ENCODE results near the gene DGKI. TPM values are rescaled to one million over a fixed set of nuclear protein-coding genes. Genes with fewer than 3 reads are reported as not detected.

DGKI gene
- total and polyA plus RNA-seq, 5 donors from 2014 or later = not detected

GRCh38 chr7:137354961-137355360 is 491.8 kb downstream of the DGKI start:
- H3K4me1 ChIP-seq (ENCODE audit: control insufficient read depth, insufficient read depth, low read length, poor library complexity, severe bottlenecking) = no peaks in the 10 kb centered on the region
- Mint-ChIP-seq H3K27ac (no peak overlapping the region), H3K36me3 (no peaks in the 10 kb centered on the region), H3K4me1 (no peaks in the 10 kb centered on the region), H3K4me3 (no peak overlapping the region), H3K9me3 (peaks cover 0 to 5% (median 3%) of the 10 kb centered on the region in 7 donors), H3K27me3 (no peaks in the 10 kb centered on the region)
- ATAC-seq (ENCODE audit: low read depth in 2 of 2) = no peak
- H3K27me3 ChIP-seq (ENCODE audit: control insufficient read depth, insufficient read depth, low read length) = no peaks in the 10 kb centered on the region
- H3K4me3 ChIP-seq (ENCODE audit: low read depth, low read length) = no peak overlapping the region
- no peak for DNase-seq
- no peaks in the 10 kb centered on the region for H3K36me3 ChIP-seq (ENCODE audit: control insufficient read depth, insufficient read depth, low read length)
- peaks cover 0 to 2% of the 10 kb centered on the region in 2 experiments for H3K9me3 ChIP-seq (ENCODE audit: control insufficient read depth in 2 of 2, low read length in 2 of 2)
- H3K27ac ChIP-seq (ENCODE audit: insufficient read depth, low read length, poor library complexity, severe bottlenecking) = no peak overlapping the region

DNA sequence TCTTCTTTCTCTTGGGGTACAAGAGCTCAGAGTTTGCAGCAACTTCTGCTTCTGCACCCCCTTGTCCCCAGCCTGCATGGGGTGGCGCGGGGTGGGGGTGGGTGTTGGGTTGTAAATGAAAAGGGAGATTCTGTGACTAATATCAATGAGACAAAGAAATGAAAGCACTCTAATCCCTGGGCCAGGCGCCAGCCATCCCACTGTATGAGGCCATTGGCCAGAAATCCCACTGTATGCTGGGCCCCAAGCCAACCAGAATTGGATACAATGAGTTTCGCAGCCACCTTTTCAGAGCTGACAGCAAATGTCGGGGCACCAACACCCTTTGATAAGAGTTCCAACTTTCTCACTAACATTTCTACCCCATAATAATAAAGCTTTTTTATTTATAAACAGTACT is 492.4 kb downstream of the DGKI start:
- Histone ChIP-seq H3K4me3 (ENCODE audit: low read depth, low read length) (no peak overlapping the region), H3K4me1 (ENCODE audit: control insufficient read depth, insufficient read depth, low read length, poor library complexity, severe bottlenecking) (no peaks in the 10 kb centered on the region), H3K27ac (ENCODE audit: insufficient read depth, low read length, poor library complexity, severe bottlenecking) (no peak overlapping the region), H3K27me3 (ENCODE audit: control insufficient read depth, insufficient read depth, low read length) (no peaks in the 10 kb centered on the region), H3K9me3 (ENCODE audit: control insufficient read depth in 2 of 2, low read length in 2 of 2) (peaks cover 0 to 1% of the 10 kb centered on the region in 2 experiments), H3K36me3 (ENCODE audit: control insufficient read depth, insufficient read depth, low read length) (no peaks in the 10 kb centered on the region)
- Mint-ChIP-seq H3K4me3 (no peak overlapping the region), H3K9me3 (peaks cover 0 to 5% (median 3%) of the 10 kb centered on the region in 7 donors), H3K27me3 (no peaks in the 10 kb centered on the region), H3K27ac (no peak overlapping the region), H3K36me3 (no peaks in the 10 kb centered on the region), H3K4me1 (no peaks in the 10 kb centered on the region)
- no peak for ATAC-seq (ENCODE audit: low read depth in 2 of 2)
- DNase-seq = no peak

DNA sequence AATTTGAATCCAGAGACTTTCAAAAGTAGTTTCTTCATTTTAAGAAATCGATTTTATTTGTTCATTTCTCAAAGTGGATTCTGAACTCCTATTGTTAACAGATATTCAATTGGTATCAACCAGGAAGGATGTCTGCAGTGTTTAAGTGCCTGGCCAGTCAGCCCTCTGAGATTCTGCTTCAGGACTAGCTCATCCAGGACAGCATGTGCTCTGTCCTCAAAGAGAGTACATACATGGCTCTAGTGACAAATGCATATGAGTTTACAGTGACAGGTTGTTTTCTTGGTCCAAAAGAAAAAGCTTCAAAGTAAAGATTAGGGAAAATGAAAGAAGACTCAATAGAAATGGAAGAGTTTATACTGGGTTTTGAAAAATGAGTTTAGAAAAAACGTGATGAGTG is 494.8 kb downstream of the DGKI start:
- DNase-seq (no peak), ATAC-seq (ENCODE audit: low read depth in 2 of 2) (no peak)
- Mint-ChIP-seq H3K4me3 (no peak overlapping the region), H3K27me3 (no peaks in the 10 kb centered on the region), H3K9me3 (peaks cover 0 to 5% (median under 1%) of the 10 kb centered on the region in 7 donors), H3K36me3 (no peaks in the 10 kb centered on the region), H3K4me1 (no peaks in the 10 kb centered on the region), H3K27ac (no peak overlapping the region)
- Histone ChIP-seq H3K36me3 (ENCODE audit: control insufficient read depth, insufficient read depth, low read length) (no peaks in the 10 kb centered on the region), H3K9me3 (ENCODE audit: control insufficient read depth in 2 of 2, low read length in 2 of 2) (no peaks in the 10 kb centered on the region), H3K4me3 (ENCODE audit: low read depth, low read length) (no peak overlapping the region), H3K27me3 (ENCODE audit: control insufficient read depth, insufficient read depth, low read length) (no peaks in the 10 kb centered on the region), H3K27ac (ENCODE audit: insufficient read depth, low read length, poor library complexity, severe bottlenecking) (no peak overlapping the region), H3K4me1 (ENCODE audit: control insufficient read depth, insufficient read depth, low read length, poor library complexity, severe bottlenecking) (no peaks in the 10 kb centered on the region)

DNA sequence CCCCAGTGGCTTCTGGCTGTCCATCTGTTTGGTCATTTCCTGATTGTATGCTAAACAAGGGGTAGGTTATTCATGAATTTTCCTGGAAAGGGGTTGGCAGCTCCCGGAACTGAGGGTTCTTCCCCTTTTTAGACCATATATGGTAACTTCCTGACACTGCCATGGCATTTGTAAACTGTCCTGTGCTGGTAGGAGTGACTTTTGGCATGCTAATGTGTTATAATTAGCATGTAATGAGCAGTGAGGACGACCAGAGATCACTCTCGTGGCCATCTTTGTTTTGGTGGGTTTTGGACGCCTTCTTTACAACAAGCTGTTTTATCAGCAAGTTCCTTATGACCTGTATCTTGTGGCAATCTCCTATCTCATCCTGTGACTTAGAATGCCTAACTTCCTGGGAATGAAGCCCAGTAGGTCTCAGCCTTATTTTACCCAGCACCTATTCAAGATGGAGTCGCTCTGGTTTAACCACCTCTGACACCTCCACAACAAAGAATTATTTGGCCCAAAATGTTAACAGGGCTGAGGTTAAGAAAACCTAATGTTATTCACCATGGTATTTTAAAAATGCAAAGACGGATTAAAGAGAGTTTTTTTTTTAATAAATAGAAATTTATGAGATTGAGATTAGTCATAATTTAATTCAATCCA is 500.9 kb downstream of the DGKI start:
- Mint-ChIP-seq H3K27ac (no peak overlapping the region), H3K36me3 (no peaks in the 10 kb centered on the region), H3K27me3 (no peaks in the 10 kb centered on the region), H3K4me1 (no peaks in the 10 kb centered on the region), H3K4me3 (no peak overlapping the region), H3K9me3 (peaks cover 0 to 7% (median 1%) of the 10 kb centered on the region in 7 donors)
- Histone ChIP-seq H3K9me3 (ENCODE audit: control insufficient read depth in 2 of 2, low read length in 2 of 2) (no peaks in the 10 kb centered on the region), H3K27me3 (ENCODE audit: control insufficient read depth, insufficient read depth, low read length) (no peaks in the 10 kb centered on the region), H3K4me1 (ENCODE audit: control insufficient read depth, insufficient read depth, low read length, poor library complexity, severe bottlenecking) (no peaks in the 10 kb centered on the region), H3K36me3 (ENCODE audit: control insufficient read depth, insufficient read depth, low read length) (no peaks in the 10 kb centered on the region), H3K4me3 (ENCODE audit: low read depth, low read length) (no peak overlapping the region), H3K27ac (ENCODE audit: insufficient read depth, low read length, poor library complexity, severe bottlenecking) (no peak overlapping the region)
- DNase-seq (no peak), ATAC-seq (ENCODE audit: low read depth in 2 of 2) (no peak)

- Histone ChIP-seq H3K27ac (ENCODE audit: insufficient read depth, low read length, poor library complexity, severe bottlenecking) (no peak within 1 kb of the TSS), H3K4me3 (ENCODE audit: low read depth, low read length) (no peak within 1 kb of the TSS), H3K27me3 (ENCODE audit: control insufficient read depth, insufficient read depth, low read length) (no peaks in the 10 kb centered on the region), H3K4me1 (ENCODE audit: control insufficient read depth, insufficient read depth, low read length, poor library complexity, severe bottlenecking) (no peaks in the 10 kb centered on the region), H3K36me3 (ENCODE audit: control insufficient read depth, insufficient read depth, low read length) (no peaks in the 10 kb centered on the region), H3K9me3 (ENCODE audit: control insufficient read depth in 2 of 2, low read length in 2 of 2) (no peaks in the 10 kb centered on the region)
- ATAC-seq (ENCODE audit: low read depth in 2 of 2) (peak in 1 of 2 donors; percentile 20), DNase-seq (no peak)
- Mint-ChIP-seq H3K4me1 (no peaks in the 10 kb centered on the region), H3K27me3 (peaks cover 4% of the 10 kb centered on the region), H3K36me3 (no peaks in the 10 kb centered on the region), H3K9me3 (peaks cover 0 to 7% (median 1%) of the 10 kb centered on the region in 7 donors), H3K27ac (no peak within 1 kb of the TSS), H3K4me3 (peak within 1 kb of the TSS in 1 of 4 donors; percentile 30)
These were observed 503.4 kb downstream of the DGKI start, which contains the start of gene PTN for GRCh38 chr7:137343281-137343841. PTN (minus strand) TSS chr7:137343733; CDS start chr7:137254973, 88,760 bp downstream.

DNA sequence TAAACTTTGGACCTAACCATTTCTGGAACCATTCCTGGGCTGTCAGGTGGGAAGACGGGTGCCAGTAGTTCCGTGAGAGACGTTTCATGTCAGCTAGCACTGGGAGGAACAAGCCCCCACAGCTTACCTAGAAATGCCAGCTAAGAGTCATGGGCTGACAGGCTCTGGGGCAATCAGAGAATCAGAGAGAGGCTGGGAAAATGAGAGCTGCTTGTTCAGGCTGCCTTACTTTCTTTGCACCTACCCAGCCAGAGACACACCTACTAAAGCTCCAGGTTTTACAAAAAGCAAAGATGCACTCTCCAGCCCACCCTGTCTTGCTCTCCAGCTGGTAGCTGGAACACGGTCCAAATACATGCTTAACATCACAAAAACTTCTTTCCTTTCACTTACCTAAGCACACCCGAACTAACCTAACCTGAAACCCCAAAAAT is 503.9 kb downstream of the DGKI start:
- ATAC-seq (ENCODE audit: low read depth in 2 of 2) = peak in 1 of 2 donors; percentile 16
- no peaks in the 10 kb centered on the region for H3K9me3 ChIP-seq (ENCODE audit: control insufficient read depth in 2 of 2, low read length in 2 of 2)
- no peaks in the 10 kb centered on the region for H3K4me1 Mint-ChIP-seq
- no peak overlapping the region for H3K27ac ChIP-seq (ENCODE audit: insufficient read depth, low read length, poor library complexity, severe bottlenecking)
- H3K36me3 ChIP-seq (ENCODE audit: control insufficient read depth, insufficient read depth, low read length) = no peaks in the 10 kb centered on the region
- H3K27me3 Mint-ChIP-seq = peaks cover 4% of the 10 kb centered on the region
- H3K4me3 ChIP-seq (ENCODE audit: low read depth, low read length) = no peak overlapping the region
- H3K27ac Mint-ChIP-seq = no peak overlapping the region
- H3K9me3 Mint-ChIP-seq = peaks cover 0 to 7% (median 1%) of the 10 kb centered on the region in 7 donors
- no peaks in the 10 kb centered on the region for H3K4me1 ChIP-seq (ENCODE audit: control insufficient read depth, insufficient read depth, low read length, poor library complexity, severe bottlenecking)
- DNase-seq = no peak
- no peak overlapping the region for H3K4me3 Mint-ChIP-seq
- H3K27me3 ChIP-seq (ENCODE audit: control insufficient read depth, insufficient read depth, low read length) = no peaks in the 10 kb centered on the region
- H3K36me3 Mint-ChIP-seq = no peaks in the 10 kb centered on the region

DNA sequence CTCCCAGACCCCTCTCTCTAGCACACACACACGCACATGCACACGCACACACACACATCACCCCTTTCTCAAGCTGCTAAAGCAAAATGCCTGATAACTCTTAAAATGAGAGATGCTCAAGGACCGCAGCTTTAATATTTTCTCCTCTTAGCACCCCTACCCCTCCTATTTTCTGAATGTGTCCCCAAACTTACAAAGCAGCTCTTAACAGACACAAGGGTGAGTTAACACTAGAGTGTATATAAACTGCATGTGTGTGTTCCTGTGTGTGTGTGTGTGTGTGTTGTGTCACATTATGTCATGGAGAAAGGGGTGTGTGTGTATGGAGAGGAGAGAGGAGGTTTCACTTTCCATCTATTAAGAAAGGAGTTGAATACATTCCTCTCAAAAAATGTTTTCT is 504.5 kb downstream of the DGKI start:
- Histone ChIP-seq H3K4me3 (ENCODE audit: low read depth, low read length) (no peak overlapping the region), H3K27me3 (ENCODE audit: control insufficient read depth, insufficient read depth, low read length) (no peaks in the 10 kb centered on the region), H3K36me3 (ENCODE audit: control insufficient read depth, insufficient read depth, low read length) (no peaks in the 10 kb centered on the region), H3K27ac (ENCODE audit: insufficient read depth, low read length, poor library complexity, severe bottlenecking) (no peak overlapping the region), H3K9me3 (ENCODE audit: control insufficient read depth in 2 of 2, low read length in 2 of 2) (no peaks in the 10 kb centered on the region), H3K4me1 (ENCODE audit: control insufficient read depth, insufficient read depth, low read length, poor library complexity, severe bottlenecking) (no peaks in the 10 kb centered on the region)
- peaks cover 4% of the 10 kb centered on the region for H3K27me3 Mint-ChIP-seq
- no peak overlapping the region for H3K4me3 Mint-ChIP-seq
- peaks cover 0 to 7% (median 1%) of the 10 kb centered on the region in 7 donors for H3K9me3 Mint-ChIP-seq
- H3K27ac Mint-ChIP-seq = no peak overlapping the region
- no peaks in the 10 kb centered on the region for H3K36me3 Mint-ChIP-seq
- DNase-seq (no peak), ATAC-seq (ENCODE audit: low read depth in 2 of 2) (no peak)
- H3K4me1 Mint-ChIP-seq = no peaks in the 10 kb centered on the region

- Histone ChIP-seq H3K27me3 (ENCODE audit: control insufficient read depth, insufficient read depth, low read length) (no peaks in the 10 kb centered on the region), H3K4me3 (ENCODE audit: low read depth, low read length) (no peak overlapping the region), H3K36me3 (ENCODE audit: control insufficient read depth, insufficient read depth, low read length) (no peaks in the 10 kb centered on the region), H3K4me1 (ENCODE audit: control insufficient read depth, insufficient read depth, low read length, poor library complexity, severe bottlenecking) (no peaks in the 10 kb centered on the region), H3K27ac (ENCODE audit: insufficient read depth, low read length, poor library complexity, severe bottlenecking) (no peak overlapping the region), H3K9me3 (ENCODE audit: control insufficient read depth in 2 of 2, low read length in 2 of 2) (no peaks in the 10 kb centered on the region)
- DNase-seq (no peak), ATAC-seq (ENCODE audit: low read depth in 2 of 2) (no peak)
- Mint-ChIP-seq H3K27me3 (peaks cover 4% of the 10 kb centered on the region), H3K36me3 (no peaks in the 10 kb centered on the region), H3K9me3 (peaks cover 0 to 7% (median 4%) of the 10 kb centered on the region in 7 donors), H3K27ac (no peak overlapping the region), H3K4me3 (no peak overlapping the region), H3K4me1 (no peaks in the 10 kb centered on the region)
These were observed 508.9 kb downstream of the DGKI start for GRCh38 chr7:137337902-137338301.

Data from CD4-positive, CD25-positive, alpha-beta regulatory T cell (primary cell).